ENCODE measurements around the gene VPS37D.

- no peak for TF ChIP-seq CTCF (conservative IDR thresholded peaks at IDR 0.05)
- TF ChIP-seq ZFX (IDR thresholded peaks at IDR 0.05): no peak
These were observed 35.0 kb downstream of the VPS37D start for GRCh38 chr7:73702665-73703064.
